Lower leg skin (tissue), 3 donors: ENCODE data around the gene DOCK1.
"Not testable (repeated sequence)": the region's sequence is repeated elsewhere in the genome, so short reads cannot be mapped to it uniquely, and the experiment has no call there.

Source experiments
- POLR2A ChIP-seq, 2 donors: fragments of 450-650 bp; IDR thresholded peaks; one replicate each; pipeline ENCODE4 v1.6.1; 2016 to 2017; ENCODE audit warnings: antibody characterized with exemption in 2 of 2, mild to moderate bottlenecking in 1 of 2, moderate library complexity in 1 of 2
- TF ChIP-seq, protein P1 (sequence below), 3 donors: fragments of 450-650 bp; IDR thresholded peaks; one replicate each; pipeline ENCODE4 v1.5.1; 2016; ENCODE audit warnings: antibody characterized with exemption in 3 of 3, mild to moderate bottlenecking in 3 of 3, moderate library complexity in 2 of 3

GRCh38 chr10:126938121-126938520, 32.9 kb downstream of the DOCK1 start:
- TF ChIP-seq, protein P1, sequence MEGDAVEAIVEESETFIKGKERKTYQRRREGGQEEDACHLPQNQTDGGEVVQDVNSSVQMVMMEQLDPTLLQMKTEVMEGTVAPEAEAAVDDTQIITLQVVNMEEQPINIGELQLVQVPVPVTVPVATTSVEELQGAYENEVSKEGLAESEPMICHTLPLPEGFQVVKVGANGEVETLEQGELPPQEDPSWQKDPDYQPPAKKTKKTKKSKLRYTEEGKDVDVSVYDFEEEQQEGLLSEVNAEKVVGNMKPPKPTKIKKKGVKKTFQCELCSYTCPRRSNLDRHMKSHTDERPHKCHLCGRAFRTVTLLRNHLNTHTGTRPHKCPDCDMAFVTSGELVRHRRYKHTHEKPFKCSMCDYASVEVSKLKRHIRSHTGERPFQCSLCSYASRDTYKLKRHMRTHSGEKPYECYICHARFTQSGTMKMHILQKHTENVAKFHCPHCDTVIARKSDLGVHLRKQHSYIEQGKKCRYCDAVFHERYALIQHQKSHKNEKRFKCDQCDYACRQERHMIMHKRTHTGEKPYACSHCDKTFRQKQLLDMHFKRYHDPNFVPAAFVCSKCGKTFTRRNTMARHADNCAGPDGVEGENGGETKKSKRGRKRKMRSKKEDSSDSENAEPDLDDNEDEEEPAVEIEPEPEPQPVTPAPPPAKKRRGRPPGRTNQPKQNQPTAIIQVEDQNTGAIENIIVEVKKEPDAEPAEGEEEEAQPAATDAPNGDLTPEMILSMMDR (IDR thresholded peaks at IDR 0.05) = not testable (repeated sequence)
- not testable (repeated sequence) for TF ChIP-seq POLR2A (IDR thresholded peaks at IDR 0.05)
